ENCODE results near the gene GPER1. TPM values are rescaled to one million over a fixed set of nuclear protein-coding genes. Genes with fewer than 3 reads are reported as not detected.

Gene GPER1
- total RNA-seq, 1 experiment from 2014 or later: not detected

- no peaks in the 10 kb centered on the region for H3K9me3 ChIP-seq (ENCODE audit: control insufficient read depth, low read depth, low read length)
- H2AFZ ChIP-seq (ENCODE audit: low read length): no peak overlapping the region
- no peak overlapping the region for H2AK5ac ChIP-seq (ENCODE audit: insufficient read length, low read length)
- Mint-ChIP-seq H3K27ac (no peak overlapping the region), H3K4me3 (no peak overlapping the region), H3K9me3 (no peaks in the 10 kb centered on the region), H3K4me1 (no peaks in the 10 kb centered on the region), H3K36me3 (ENCODE audit: insufficient read depth in 1 of 3, low read depth in 3 of 3) (peaks cover 5 to 19% (median 13%) of the 10 kb centered on the region in 3 experiments; a peak in 6 of 7 replicates), H3K27me3 (ENCODE audit: low read depth) (no peaks in the 10 kb centered on the region; the same call in 1 of the 2 replicates)
- no peak overlapping the region for H3K4me2 ChIP-seq (ENCODE audit: insufficient read depth, insufficient read length, low read length)
- H3K9ac ChIP-seq (ENCODE audit: extremely low read depth, insufficient read length, low read length): no peak overlapping the region
- no peak overlapping the region for H3K23ac ChIP-seq (ENCODE audit: insufficient read length, low read depth, low read length)
- no peak for TF ChIP-seq CTCF (conservative IDR thresholded peaks at IDR 0.05)
- H3K56ac ChIP-seq (ENCODE audit: insufficient read length, low read depth, low read length): no peak overlapping the region
- H3K79me2 ChIP-seq (ENCODE audit: insufficient read depth, low read length): peaks cover 4% of the 10 kb centered on the region; the same call in 1 of the 2 replicates
- H4K5ac ChIP-seq (ENCODE audit: insufficient read length, low read depth, low read length): no peak overlapping the region
- H2BK15ac ChIP-seq (ENCODE audit: low read depth, low read length): no peak overlapping the region; the same call in 1 of the 2 replicates
- H3T11ph ChIP-seq (ENCODE audit: low read length): no peak overlapping the region
- no peaks in the 10 kb centered on the region for H3K23me2 ChIP-seq (ENCODE audit: insufficient read length, low read depth, low read length, poor library complexity, severe bottlenecking)
- H2BK20ac ChIP-seq (ENCODE audit: low read depth, low read length, poor library complexity, severe bottlenecking): no peak overlapping the region
- H3K18ac ChIP-seq (ENCODE audit: insufficient read length, low read depth, low read length): no peak overlapping the region
- H3K4me1 ChIP-seq (ENCODE audit: insufficient read depth, low read length): no peaks in the 10 kb centered on the region
- H3K14ac ChIP-seq (ENCODE audit: insufficient read depth, low read length): no peak overlapping the region
- H3K27me3 ChIP-seq (ENCODE audit: insufficient read depth, low read length): no peaks in the 10 kb centered on the region
- H2BK120ac ChIP-seq (ENCODE audit: low read depth, low read length, poor library complexity, severe bottlenecking): no peak overlapping the region
- no peak overlapping the region for H3K27ac ChIP-seq (ENCODE audit: insufficient read length, low read depth, low read length)
- peaks cover 9% of the 10 kb centered on the region for H3K79me1 ChIP-seq (ENCODE audit: insufficient read depth, low read depth, low read length, poor library complexity, severe bottlenecking)
- H3K4ac ChIP-seq (ENCODE audit: low read depth, low read length): no peak overlapping the region
- WGBS (ENCODE audit: extremely low coverage, insufficient read length, low lambda C conversion rate): no CpG with 5 or more reads among the region's 26 CpGs
- H4K8ac ChIP-seq (replicated peaks; ENCODE audit: insufficient read length, low read depth, low read length): no peak overlapping the region
- H2BK12ac ChIP-seq (ENCODE audit: insufficient read length, low read depth, low read length): no peak overlapping the region
- H4K20me1 ChIP-seq (ENCODE audit: control insufficient read depth, insufficient read depth, insufficient read length): no peaks in the 10 kb centered on the region
- H4K91ac ChIP-seq (ENCODE audit: insufficient read length, low read depth, low read length): no peak overlapping the region
- no peak for DNase-seq
- H2BK5ac ChIP-seq (ENCODE audit: insufficient read length, low read length): no peak overlapping the region
Measured at GRCh38 chr7:1099154-1099542, 11.2 kb downstream of the GPER1 start.

All from H9 (cell line).